Endothelial cell (in vitro differentiated cells): ENCODE measurements around the gene PRPF19. TPM values are rescaled to one million over a fixed set of nuclear protein-coding genes. Genes with fewer than 3 reads are reported as not detected.
A peak's percentile ranks its signal among the peaks of the same experiment; 100 is the strongest.

Experiments used
- DNase-seq: peaks from one replicate; pipeline ENCODE4 v3.0.0; 2021; ENCODE audit warnings: low spot score
- H3K27ac Mint-ChIP-seq: one replicate; pipeline ENCODE4 v1.8.0; 2021; ENCODE audit warnings: mixed read lengths, inconsistent platforms; ENCODE audit not compliant: unreplicated experiment
- H3K27me3 Mint-ChIP-seq: one replicate; pipeline ENCODE4 v1.8.0; 2021; ENCODE audit warnings: mild to moderate bottlenecking, moderate library complexity, mixed read lengths, inconsistent platforms; ENCODE audit not compliant: unreplicated experiment
- H3K36me3 Mint-ChIP-seq: one replicate; pipeline ENCODE4 v1.8.0; 2021; ENCODE audit warnings: mild to moderate bottlenecking, low read depth, mixed read lengths, inconsistent platforms; ENCODE audit not compliant: unreplicated experiment
- H3K4me1 Mint-ChIP-seq: one replicate; pipeline ENCODE4 v1.8.0; 2021; ENCODE audit warnings: mild to moderate bottlenecking, mixed read lengths, inconsistent platforms; ENCODE audit not compliant: unreplicated experiment
- H3K4me3 Mint-ChIP-seq: one replicate; pipeline ENCODE4 v1.8.0; 2021; ENCODE audit warnings: mild to moderate bottlenecking, mixed read lengths, inconsistent platforms; ENCODE audit not compliant: unreplicated experiment
- H3K9me3 Mint-ChIP-seq: one replicate; pipeline ENCODE4 v1.8.0; 2021; ENCODE audit warnings: mixed read lengths, inconsistent platforms; ENCODE audit not compliant: unreplicated experiment
- total RNA-seq: library from RNA; stranded (reverse); fragmentation: NEBNext Ultra II Directional; extraction: Animal tissue kit (Norgen Biotek cat#: 25700); gene quantifications from one replicate; pipeline ENCODE4 v1.2.1, GENCODE V29; 2021; ENCODE audit not compliant: unreplicated experiment
- TF ChIP-seq, protein P1 (sequence below): fragments of 200-600 bp; sonication (generic); IDR thresholded peaks from one replicate; pipeline ENCODE4 v1.5.0; 2021; ENCODE audit warnings: antibody characterized with exemption; ENCODE audit not compliant: unreplicated experiment

Gene PRPF19
- total RNA-seq, 1 donor from 2014 or later: 163 TPM

DNA sequence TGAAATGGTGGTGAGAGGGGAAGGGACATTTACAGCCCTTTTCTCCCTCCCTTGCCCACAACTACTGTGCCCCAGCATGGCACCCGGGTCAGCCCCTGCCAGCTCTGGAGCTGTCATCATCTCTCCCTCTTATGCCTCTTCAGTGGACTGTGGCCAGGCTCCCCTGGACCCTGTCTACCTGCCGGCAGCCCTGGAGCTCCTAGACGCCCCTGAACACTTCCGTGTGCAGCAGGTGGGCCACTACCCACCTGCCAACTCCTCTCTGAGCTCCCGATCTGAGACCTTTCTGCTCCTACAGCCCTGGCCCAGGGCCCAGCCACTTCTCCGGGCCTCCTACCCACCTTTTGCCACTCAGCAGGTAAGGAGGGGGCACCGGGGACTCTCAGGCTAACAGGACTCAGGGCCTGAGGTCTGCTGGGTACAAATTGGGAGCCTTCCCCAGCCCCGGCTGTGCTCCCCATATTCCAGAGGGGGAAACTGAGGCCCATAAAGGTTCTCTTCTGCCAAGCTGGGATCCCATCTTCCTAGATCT lies 20.7 kb upstream of the PRPF19 start:
- no peak overlapping the region for H3K4me3 Mint-ChIP-seq
- H3K9me3 Mint-ChIP-seq: no peaks in the 10 kb centered on the region

DNA sequence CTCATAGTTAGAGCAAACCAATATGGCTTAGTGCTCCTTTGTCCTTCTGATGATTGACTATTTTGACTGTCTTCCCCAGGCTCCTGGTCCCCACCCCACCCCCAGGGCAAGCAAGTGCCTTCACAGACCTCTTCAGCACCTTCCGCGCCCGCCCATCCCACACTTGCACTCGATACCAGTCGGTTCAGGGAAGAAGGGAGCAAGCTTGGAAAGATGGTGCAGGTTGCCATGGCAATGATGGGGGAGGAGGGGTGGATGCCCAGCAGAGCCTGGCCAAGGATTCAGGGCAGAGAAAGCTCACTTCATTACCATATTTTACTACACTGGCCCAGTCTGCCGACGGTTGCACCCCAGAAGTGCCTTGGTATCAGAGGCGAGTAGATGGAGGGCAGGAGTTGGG lies 20.1 kb upstream of the PRPF19 start:
- H3K4me1 Mint-ChIP-seq: peaks cover 17% of the 10 kb centered on the region
- peaks cover 42% of the 10 kb centered on the region for H3K36me3 Mint-ChIP-seq
- TF ChIP-seq, protein P1, sequence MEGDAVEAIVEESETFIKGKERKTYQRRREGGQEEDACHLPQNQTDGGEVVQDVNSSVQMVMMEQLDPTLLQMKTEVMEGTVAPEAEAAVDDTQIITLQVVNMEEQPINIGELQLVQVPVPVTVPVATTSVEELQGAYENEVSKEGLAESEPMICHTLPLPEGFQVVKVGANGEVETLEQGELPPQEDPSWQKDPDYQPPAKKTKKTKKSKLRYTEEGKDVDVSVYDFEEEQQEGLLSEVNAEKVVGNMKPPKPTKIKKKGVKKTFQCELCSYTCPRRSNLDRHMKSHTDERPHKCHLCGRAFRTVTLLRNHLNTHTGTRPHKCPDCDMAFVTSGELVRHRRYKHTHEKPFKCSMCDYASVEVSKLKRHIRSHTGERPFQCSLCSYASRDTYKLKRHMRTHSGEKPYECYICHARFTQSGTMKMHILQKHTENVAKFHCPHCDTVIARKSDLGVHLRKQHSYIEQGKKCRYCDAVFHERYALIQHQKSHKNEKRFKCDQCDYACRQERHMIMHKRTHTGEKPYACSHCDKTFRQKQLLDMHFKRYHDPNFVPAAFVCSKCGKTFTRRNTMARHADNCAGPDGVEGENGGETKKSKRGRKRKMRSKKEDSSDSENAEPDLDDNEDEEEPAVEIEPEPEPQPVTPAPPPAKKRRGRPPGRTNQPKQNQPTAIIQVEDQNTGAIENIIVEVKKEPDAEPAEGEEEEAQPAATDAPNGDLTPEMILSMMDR: no peak
- H3K27me3 Mint-ChIP-seq: peaks cover 10% of the 10 kb centered on the region
- H3K4me3 Mint-ChIP-seq: peak overlapping the region; percentile 95
- no peaks in the 10 kb centered on the region for H3K9me3 Mint-ChIP-seq
- DNase-seq: no peak
- H3K27ac Mint-ChIP-seq: no peak overlapping the region

More for the DNA sequence above, 20.7 kb upstream of the PRPF19 start:
- H3K4me1 Mint-ChIP-seq: peaks cover 17% of the 10 kb centered on the region
- H3K27me3 Mint-ChIP-seq: peaks cover 9% of the 10 kb centered on the region
- TF ChIP-seq, protein P1: no peak
- peaks cover 42% of the 10 kb centered on the region for H3K36me3 Mint-ChIP-seq
- no peak overlapping the region for H3K27ac Mint-ChIP-seq
- DNase-seq: no peak

DNA sequence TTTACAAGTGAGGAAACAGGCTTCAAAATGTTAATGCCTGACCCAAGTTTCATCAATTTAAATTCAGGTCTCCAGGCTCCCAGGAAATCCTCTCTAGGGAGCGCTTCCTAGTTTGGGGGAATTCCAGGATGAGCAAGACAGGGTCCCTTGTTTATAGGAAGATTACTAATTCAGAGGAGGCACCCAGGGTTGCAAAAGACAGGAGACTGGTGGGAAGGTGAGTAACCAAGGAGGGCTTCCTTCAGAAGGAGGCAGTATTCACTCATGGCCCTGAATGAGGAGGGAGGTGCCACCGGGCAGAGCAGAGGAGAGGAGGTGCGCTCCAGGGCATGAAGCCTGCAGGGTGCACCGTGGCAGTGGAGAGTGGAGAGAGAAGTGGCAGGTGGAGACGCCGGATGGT lies 19.5 kb upstream of the PRPF19 start:
- H3K4me1 Mint-ChIP-seq: peaks cover 17% of the 10 kb centered on the region
- no peak for DNase-seq
- H3K36me3 Mint-ChIP-seq: peaks cover 43% of the 10 kb centered on the region
- TF ChIP-seq, protein P1: no peak
- H3K9me3 Mint-ChIP-seq: no peaks in the 10 kb centered on the region
- peak overlapping the region; percentile 95 for H3K4me3 Mint-ChIP-seq
- peaks cover 8% of the 10 kb centered on the region for H3K27me3 Mint-ChIP-seq
- peak overlapping the region; percentile 75 for H3K27ac Mint-ChIP-seq

DNA sequence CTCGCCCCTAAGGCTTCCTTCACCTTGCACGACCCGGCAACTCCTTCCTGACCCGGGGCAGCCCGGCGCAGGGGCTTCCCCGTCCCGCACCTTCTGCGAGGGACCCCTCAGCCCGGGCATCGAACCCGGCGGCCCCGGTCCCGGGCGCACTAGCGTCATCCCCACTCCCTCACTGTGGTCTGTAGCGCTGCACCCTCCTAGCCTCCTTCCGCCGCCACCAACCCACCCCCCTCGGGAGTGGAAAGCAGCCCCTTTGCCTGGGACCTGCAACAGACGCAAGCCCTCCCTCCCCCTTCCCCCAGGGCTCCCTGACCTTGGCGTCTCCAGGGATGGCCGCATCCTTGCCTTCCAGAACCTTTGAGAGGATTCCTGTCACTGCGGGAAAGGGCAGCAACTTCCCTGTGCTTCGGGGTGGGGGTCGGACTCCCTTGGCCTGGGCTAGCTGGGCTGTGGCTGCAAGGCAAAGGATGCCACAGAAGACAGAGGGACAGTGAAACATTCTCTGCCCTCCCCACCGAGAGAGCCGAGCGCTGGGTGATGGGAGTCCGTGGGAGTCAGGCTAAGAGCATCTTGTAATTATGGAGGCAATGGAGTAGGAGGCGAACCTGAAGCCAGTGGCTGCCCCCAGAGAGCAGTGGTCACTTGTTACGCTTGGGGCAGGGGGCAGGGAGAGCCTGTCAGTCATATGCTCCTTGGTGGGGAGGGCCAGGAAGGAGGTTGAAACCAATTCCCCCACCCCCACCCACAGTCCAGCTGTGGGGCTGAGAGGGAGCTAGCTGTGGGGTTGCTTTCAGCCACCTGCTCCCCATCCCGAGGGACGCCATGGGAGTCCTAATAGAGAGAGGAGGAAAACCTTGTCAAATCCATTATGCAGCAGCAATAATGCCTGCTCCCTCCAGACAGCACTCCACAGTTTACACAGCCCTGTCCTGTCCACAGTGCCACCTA lies 18.8 kb upstream of the PRPF19 start:
- H3K4me1 Mint-ChIP-seq: peaks cover 17% of the 10 kb centered on the region
- H3K27ac Mint-ChIP-seq: peak overlapping the region; percentile 77
- DNase-seq: peak; percentile 22
- H3K9me3 Mint-ChIP-seq: no peaks in the 10 kb centered on the region
- H3K36me3 Mint-ChIP-seq: peaks cover 44% of the 10 kb centered on the region
- TF ChIP-seq, protein P1: no peak
- H3K4me3 Mint-ChIP-seq: peak overlapping the region; percentile 95
- H3K27me3 Mint-ChIP-seq: peaks cover 4% of the 10 kb centered on the region
